22Rv1 (cell line): Measurements from ENCODE around the gene FHAD1.

Experiments
- ZFX ChIP-seq: fragments of 450-650 bp; IDR thresholded peaks from 2 replicates; pipeline ENCODE4 v1.6.1; 2017; ENCODE audit warnings: antibody characterized with exemption, borderline replicate concordance
- TF ChIP-seq, protein P1 (sequence below): fragments of 450-650 bp; IDR thresholded peaks from 2 replicates; pipeline ENCODE4 v1.5.1; 2017; ENCODE audit warnings: mild to moderate bottlenecking

DNA sequence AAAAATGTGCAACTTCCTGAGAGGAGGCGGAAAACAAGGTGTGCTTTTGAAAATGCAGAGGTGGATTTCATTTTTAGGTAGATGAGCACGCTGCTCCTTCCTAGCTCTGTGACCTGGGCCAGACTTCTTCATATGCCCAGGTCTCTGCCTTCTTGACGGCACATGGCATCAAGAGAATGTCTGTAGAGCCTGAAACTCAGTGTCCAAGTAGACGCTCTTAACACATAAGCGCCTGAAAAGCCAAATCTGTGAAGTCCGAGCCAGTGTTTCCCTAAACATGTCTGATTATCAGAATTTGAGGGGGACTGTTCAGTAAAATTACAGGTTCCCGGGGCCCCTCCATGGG, 25.7 kb downstream of the FHAD1 start:
- TF ChIP-seq, protein P1, sequence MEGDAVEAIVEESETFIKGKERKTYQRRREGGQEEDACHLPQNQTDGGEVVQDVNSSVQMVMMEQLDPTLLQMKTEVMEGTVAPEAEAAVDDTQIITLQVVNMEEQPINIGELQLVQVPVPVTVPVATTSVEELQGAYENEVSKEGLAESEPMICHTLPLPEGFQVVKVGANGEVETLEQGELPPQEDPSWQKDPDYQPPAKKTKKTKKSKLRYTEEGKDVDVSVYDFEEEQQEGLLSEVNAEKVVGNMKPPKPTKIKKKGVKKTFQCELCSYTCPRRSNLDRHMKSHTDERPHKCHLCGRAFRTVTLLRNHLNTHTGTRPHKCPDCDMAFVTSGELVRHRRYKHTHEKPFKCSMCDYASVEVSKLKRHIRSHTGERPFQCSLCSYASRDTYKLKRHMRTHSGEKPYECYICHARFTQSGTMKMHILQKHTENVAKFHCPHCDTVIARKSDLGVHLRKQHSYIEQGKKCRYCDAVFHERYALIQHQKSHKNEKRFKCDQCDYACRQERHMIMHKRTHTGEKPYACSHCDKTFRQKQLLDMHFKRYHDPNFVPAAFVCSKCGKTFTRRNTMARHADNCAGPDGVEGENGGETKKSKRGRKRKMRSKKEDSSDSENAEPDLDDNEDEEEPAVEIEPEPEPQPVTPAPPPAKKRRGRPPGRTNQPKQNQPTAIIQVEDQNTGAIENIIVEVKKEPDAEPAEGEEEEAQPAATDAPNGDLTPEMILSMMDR, result peak; percentile 58
- no peak for TF ChIP-seq ZFX
